CD4-positive, alpha-beta T cell (primary cell): ENCODE measurements around the gene GIMAP6. TPM values are rescaled to one million over a fixed set of nuclear protein-coding genes. Genes with fewer than 3 reads are reported as not detected.

Experiments used
- ATAC-seq: fragments of 200-7000 bp; cut with Tn5 transposase; one replicate; pipeline ENCODE4 v1.10.0; 2022; ENCODE audit warnings: mild to moderate bottlenecking; ENCODE audit not compliant: poor library complexity
- CTCF ChIA-PET: fragments of 350-600 bp; sonication (Branson Sonifier 250); formaldehyde crosslinking; loops from one replicate; lab custom pipeline; 2021; ENCODE audit warnings: antibody characterized with exemption, inconsistent platforms; lab: Charles Lee
- POLR2A ChIA-PET: fragments of 350-600 bp; sonication (Branson Sonifier 250); formaldehyde crosslinking; loops from one replicate; lab custom pipeline; 2021; ENCODE audit warnings: antibody characterized with exemption, inconsistent platforms; lab: Charles Lee
- DNase-seq, 14 experiments: peaks; one replicate each; pipeline ENCODE4 v3.0.0-alpha.2; 2013 to 2020; ENCODE audit warnings: mixed read lengths in 2 of 14
- H3K27ac ChIP-seq, 2 donors: one replicate each; pipeline versions ENCODE4 v1.5.1 to v1.7.0; 2013; ENCODE audit warnings: low read length in 2 of 2, low read depth in 1 of 2, mild to moderate bottlenecking in 1 of 2
- H3K27me3 ChIP-seq, 2 experiments: 1 replicate in 1 of 2; 2 replicates in 1 of 2; pipeline versions ENCODE4 v1.6.1 to v1.7.0; 2013; ENCODE audit warnings: low read length in 2 of 2, control low read depth in 1 of 2, mild to moderate bottlenecking in 1 of 2, moderate library complexity in 1 of 2; ENCODE audit not compliant: insufficient read depth in 2 of 2, control insufficient read depth in 1 of 2
- H3K36me3 ChIP-seq: one replicate; pipeline ENCODE4 v1.6.1; 2013; ENCODE audit warnings: low read length, control low read depth; ENCODE audit not compliant: insufficient read depth
- H3K4me1 ChIP-seq: one replicate; pipeline ENCODE4 v1.6.1; 2013; ENCODE audit warnings: low read length, control low read depth; ENCODE audit not compliant: insufficient read depth
- H3K4me3 ChIP-seq: one replicate; pipeline ENCODE4 v1.5.1; 2013; ENCODE audit warnings: mild to moderate bottlenecking, low read length, moderate library complexity
- H3K9me3 ChIP-seq, 2 experiments: 1 replicate in 1 of 2; 2 replicates in 1 of 2; pipeline versions ENCODE4 v1.6.1 to v1.7.0; 2013; ENCODE audit warnings: low read length in 2 of 2, mild to moderate bottlenecking in 2 of 2, control low read depth in 1 of 2, moderate library complexity in 1 of 2; ENCODE audit not compliant: control insufficient read depth in 1 of 2, insufficient read depth in 1 of 2
- H3K27ac Mint-ChIP-seq: one replicate; pipeline ENCODE4 v1.8.0; 2020; ENCODE audit warnings: mixed read lengths
- H3K27me3 Mint-ChIP-seq: one replicate; pipeline ENCODE4 v1.8.0; 2021; ENCODE audit warnings: mixed read lengths
- H3K36me3 Mint-ChIP-seq: one replicate; pipeline ENCODE4 v1.8.0; 2021; ENCODE audit warnings: low read depth, mixed read lengths
- H3K4me1 Mint-ChIP-seq: one replicate; pipeline ENCODE4 v1.8.0; 2021; ENCODE audit warnings: low read depth, mixed read lengths
- H3K4me3 Mint-ChIP-seq: one replicate; pipeline ENCODE4 v1.8.0; 2020; ENCODE audit warnings: mild to moderate bottlenecking, mixed read lengths
- H3K9me3 Mint-ChIP-seq: one replicate; pipeline ENCODE4 v1.8.0; 2020; ENCODE audit warnings: mixed read lengths
- CTCF ChIP-seq: fragments of 200-600 bp; IDR thresholded peaks from one replicate; pipeline ENCODE4 v1.8.0; 2022; ENCODE audit warnings: antibody characterized with exemption, mild to moderate bottlenecking
- intact Hi-C, 2 experiments: fragments of 100-400 bp; cut with DNase I in 1 of 2; cut with micrococcal nuclease in 1 of 2; formaldehyde crosslinking; loops; one replicate each; pipeline versions ENCODE4 v1.15.1 to v1.9.0; 2023 to 2025; cut with DNase I, micrococcal nuclease
- total RNA-seq, 174 experiments: library from RNA in 2 of 174; stranded (reverse) in 2 of 174; gene quantifications; one replicate each; pipeline ENCODE4 v1.2.3 and lab custom pipeline; 2021 to 2026

Gene GIMAP6
- total RNA-seq, 2 experiments from 2014 or later, result 14.3 to 14.9 TPM

- no peak overlapping the region for H3K27ac Mint-ChIP-seq
- POLR2A ChIA-PET, result interaction anchor here (1.2 to 2.4 kb wide), 2 partner anchors 40 to 88 kb away, joined by 3 to 10 read pairs; partner anchors contain the start of gene GIMAP1
- peaks cover 11% of the 10 kb centered on the region for H3K9me3 Mint-ChIP-seq
- no peak for ATAC-seq
- Histone ChIP-seq H3K27ac (peak overlapping the region in 1 of 2 donors; percentile 25), H3K9me3 (peaks cover 39 to 43% of the 10 kb centered on the region in 2 experiments), H3K4me1 (peaks cover 56% of the 10 kb centered on the region), H3K4me3 (no peak overlapping the region), H3K36me3 (peaks cover 49% of the 10 kb centered on the region), H3K27me3 (no peaks in the 10 kb centered on the region)
- H3K27me3 Mint-ChIP-seq, result no peaks in the 10 kb centered on the region
- peaks cover 89% of the 10 kb centered on the region for H3K4me1 Mint-ChIP-seq
- no peak for TF ChIP-seq CTCF
- peaks cover 94% of the 10 kb centered on the region for H3K36me3 Mint-ChIP-seq
- CTCF ChIA-PET, result no interaction called here
- intact Hi-C loops, result loop anchor here in 1 of 2 experiments (5.0 kb wide), 1 partner anchor 41 kb away; no protein-coding TSS in a partner anchor
- DNase-seq, result no peak
- H3K4me3 Mint-ChIP-seq, result peak overlapping the region; percentile 9
Measured at GRCh38 chr7:150627959-150628358, 4.2 kb downstream of the GIMAP6 start.

- H3K27me3 ChIP-seq, result no peaks in the 10 kb centered on the region
- Mint-ChIP-seq H3K4me1 (peaks cover 84% of the 10 kb centered on the region), H3K4me3 (peak overlapping the region; percentile 25), H3K9me3 (peaks cover 11% of the 10 kb centered on the region), H3K27ac (peak overlapping the region; percentile 79), H3K27me3 (no peaks in the 10 kb centered on the region), H3K36me3 (peaks cover 84% of the 10 kb centered on the region)
- DNase-seq (no peak), ATAC-seq (no peak)
- H3K36me3 ChIP-seq, result peaks cover 49% of the 10 kb centered on the region
- peak overlapping the region; percentile 29 to 38 for H3K27ac ChIP-seq
- peaks cover 56% of the 10 kb centered on the region for H3K4me1 ChIP-seq
- ChIA-PET CTCF (no interaction called here), POLR2A (interaction anchor here (1.1 to 2.1 kb wide), 2 partner anchors 59 to 129 kb away, joined by 3 to 11 read pairs; partner anchors contain the start of gene GIMAP2)
- no peak overlapping the region for H3K4me3 ChIP-seq
- H3K9me3 ChIP-seq, result peaks cover 39 to 43% of the 10 kb centered on the region in 2 experiments
- TF ChIP-seq CTCF, result no peak
- intact Hi-C loops, result loop anchor here in 1 of 2 experiments (5.0 kb wide), 1 partner anchor 39 kb away; no protein-coding TSS in a partner anchor
Measured at GRCh38 chr7:150626696-150627095, 5.5 kb downstream of the GIMAP6 start.

- peak overlapping the region; percentile 57 for H3K4me3 Mint-ChIP-seq
- no peak for ATAC-seq
- peak overlapping the region; percentile 85 for H3K27ac Mint-ChIP-seq
- H3K4me1 ChIP-seq, result peaks cover 17% of the 10 kb centered on the region
- peaks cover 54% of the 10 kb centered on the region for H3K36me3 Mint-ChIP-seq
- H3K9me3 Mint-ChIP-seq, result peaks cover 11% of the 10 kb centered on the region
- H3K36me3 ChIP-seq, result peaks cover 5% of the 10 kb centered on the region
- DNase-seq, result peak in 2 of 14 experiments; percentile 30 to 40
- intact Hi-C loops, result no loop called here
- peak overlapping the region in 1 of 2 donors; percentile 38 for H3K27ac ChIP-seq
- H3K9me3 ChIP-seq, result peaks cover 11 to 14% of the 10 kb centered on the region in 2 experiments
- H3K4me1 Mint-ChIP-seq, result peaks cover 80% of the 10 kb centered on the region
- no peak for TF ChIP-seq CTCF
- H3K27me3 ChIP-seq, result no peaks in the 10 kb centered on the region
- ChIA-PET POLR2A (interaction anchor here (0.6 to 3.2 kb wide), 13 partner anchors 9 to 172 kb away, joined by 3 to 13 read pairs (median 4); partner anchors contain the start of genes GIMAP1, GIMAP4, GIMAP6 and GIMAP7), CTCF (interaction anchor here (1.5 kb wide), 1 partner anchor 173 kb away, joined by 4 read pairs; no protein-coding TSS in a partner anchor)
- no peaks in the 10 kb centered on the region for H3K27me3 Mint-ChIP-seq
- H3K4me3 ChIP-seq, result no peak overlapping the region
Measured at GRCh38 chr7:150621376-150621775, 10.8 kb downstream of the GIMAP6 start.
